Adrenal gland (tissue), 12 donors: ENCODE results near the gene LARP4B. TPM values are rescaled to one million over a fixed set of nuclear protein-coding genes. Genes with fewer than 3 reads are reported as not detected.

ENCODE experiments used
- DNase-seq, 7 donors: peaks; one replicate each; pipeline ENCODE4 v3.0.0-alpha.2; 2019 to 2020
- H3K27ac ChIP-seq, 5 donors: fragments of 200-600 bp; sonication (generic) in 4 of 5; 1 replicate in 3 of 5; 2 replicates in 2 of 5; pipeline versions ENCODE4 v1.5.1 to v1.8.0; 2016 to 2020; ENCODE audit warnings: mild to moderate bottlenecking in 1 of 5
- H3K27me3 ChIP-seq: fragments of 200-600 bp; 2 replicates; pipeline ENCODE4 v1.8.0; 2021
- H3K36me3 ChIP-seq, 2 donors: fragments of 200-600 bp; replicated peaks in 1 of 2; 1 replicate in 1 of 2; 2 replicates in 1 of 2; pipeline versions ENCODE4 v1.5.1 to v1.8.0; 2018 to 2022
- H3K4me1 ChIP-seq, 2 donors: fragments of 200-600 bp; replicated peaks in 1 of 2; 1 replicate in 1 of 2; 2 replicates in 1 of 2; pipeline versions ENCODE4 v1.5.1 to v1.8.0; 2018 to 2021
- H3K4me3 ChIP-seq, 4 donors: fragments of 200-600 bp; sonication (generic) in 3 of 4; one replicate each; pipeline ENCODE4 v1.5.1; 2016 to 2018
- H3K9me3 ChIP-seq, 3 donors: fragments of 200-600 bp; sonication (generic) in 1 of 3; replicated peaks in 1 of 3; 1 replicate in 2 of 3; 2 replicates in 1 of 3; pipeline versions ENCODE4 v1.5.1 to v1.8.0; 2016 to 2021
- POLR2A ChIP-seq, 2 donors: fragments of 450-650 bp; IDR thresholded peaks; one replicate each; pipeline ENCODE4 v1.6.1; 2017; ENCODE audit warnings: antibody characterized with exemption in 2 of 2, mild to moderate bottlenecking in 2 of 2, moderate library complexity in 1 of 2
- WGBS, 4 donors: extraction: QIAGEN DNeasy Blood & Tissue Kit in 2 of 4; methylation state at CpG; one replicate each; pipeline versions ENCODE4 v1.1.5 to v1.1.7; 2013 to 2017; 5-methylcytosine and 5-hydroxymethylcytosine counted together
- intact Hi-C, 2 donors: fragments of 100-400 bp; cut with DNase I; formaldehyde crosslinking; loops; one replicate each; pipeline versions ENCODE4 v1.14.1 to v1.15.0; 2022 to 2023
- polyA plus RNA-seq, 3 donors: library from polyadenylated mRNA; stranded (reverse); fragments of 200-250 nt in 2 of 3; fragments of 350-450 nt in 1 of 3; fragmentation: Illumina TruSeq in 1 of 3; extraction: RNeasy Lipid Tissue Mini Kit (QIAGEN cat#74804) in 1 of 3; gene quantifications; one replicate each; pipeline ENCODE4 v1.2.3, GENCODE V29; 2013 to 2014
- total RNA-seq, 9 donors: library from RNA; depleted of rRNA in 4 of 9; stranded (reverse); fragments of >200 nt in 4 of 9; fragments of 120-200 nt in 1 of 9; fragmentation: NEBNext Ultra II Directional in 1 of 9; extraction: Animal tissue kit (Norgen Biotek cat#: 25700) in 1 of 9; gene quantifications; one replicate each; pipeline versions ENCODE4 v1.1.0 to v1.2.4, GENCODE V29; 2013 to 2023
- TF ChIP-seq, protein P1 (sequence below), 6 experiments: fragments of 450-650 bp in 4 of 6; fragments of 200-600 bp in 2 of 6; sonication (generic) in 1 of 6; IDR thresholded peaks; 1 replicate in 5 of 6; 2 replicates in 1 of 6; pipeline versions ENCODE4 v1.5.1 to v1.8.0; 2016 to 2021; ENCODE audit warnings: antibody characterized with exemption in 6 of 6, mild to moderate bottlenecking in 2 of 6, moderate library complexity in 1 of 6
- donor health status: healthy with polysubstance abuse.
- donor health status: Bipolar disorder and iron deficiency.
- donor health status: DM: yes; HTN: yes; CAD: no.
- donor health status: DM: no; HTN: no; CAD: no.
- donor health status: DM: no; HTN: no; CAD: no.
- donor health status: DM: yes; HTN: yes; CAD: no.

LARP4B gene
- total and polyA plus RNA-seq, 12 donors, result 17.2 to 145 (median 66.8) TPM

DNA sequence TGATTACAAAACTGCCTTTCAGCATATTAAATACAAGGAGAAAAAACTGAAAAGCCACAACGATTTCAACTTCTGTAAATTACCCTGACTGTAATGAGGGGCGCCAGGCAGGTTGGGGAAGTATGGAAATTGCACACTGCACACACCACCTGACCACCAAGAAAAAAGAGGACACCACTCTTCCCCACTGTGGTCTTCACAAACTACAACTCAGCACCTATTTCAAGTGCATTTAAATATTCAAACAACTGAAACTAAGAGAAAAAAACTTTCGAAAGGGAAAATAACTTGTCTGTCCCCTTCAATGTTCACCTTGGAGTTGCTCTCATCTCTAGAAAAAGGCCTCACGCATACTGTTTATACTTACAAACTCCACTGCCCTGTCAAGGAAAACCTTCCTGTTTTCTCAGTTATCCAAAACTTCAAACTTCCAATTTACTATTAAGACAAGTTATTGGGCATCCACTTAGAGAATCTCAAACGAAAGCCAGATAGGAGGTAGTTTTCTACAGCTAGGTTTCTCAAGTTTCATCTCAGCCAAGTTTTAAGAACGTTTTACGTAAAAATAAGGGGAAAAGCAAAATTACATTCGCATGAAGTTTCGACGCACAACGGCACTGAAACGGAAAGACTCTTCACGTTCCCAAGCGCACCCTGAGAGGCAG lies 1.4 kb downstream of the LARP4B start:
- DNase-seq, result peak in 3 of 7 donors; percentile 11 to 54 (median 26)
- H3K4me1 ChIP-seq, result peaks cover 21 to 41% of the 10 kb centered on the region in 2 donors
- intact Hi-C loops, result loop anchor here in 1 of 2 donors (10.0 kb wide), 1 partner anchor 55 kb away; the partner anchor contains the start of gene GTPBP4
- H3K27me3 ChIP-seq, result no peaks in the 10 kb centered on the region
- TF ChIP-seq, protein P1, sequence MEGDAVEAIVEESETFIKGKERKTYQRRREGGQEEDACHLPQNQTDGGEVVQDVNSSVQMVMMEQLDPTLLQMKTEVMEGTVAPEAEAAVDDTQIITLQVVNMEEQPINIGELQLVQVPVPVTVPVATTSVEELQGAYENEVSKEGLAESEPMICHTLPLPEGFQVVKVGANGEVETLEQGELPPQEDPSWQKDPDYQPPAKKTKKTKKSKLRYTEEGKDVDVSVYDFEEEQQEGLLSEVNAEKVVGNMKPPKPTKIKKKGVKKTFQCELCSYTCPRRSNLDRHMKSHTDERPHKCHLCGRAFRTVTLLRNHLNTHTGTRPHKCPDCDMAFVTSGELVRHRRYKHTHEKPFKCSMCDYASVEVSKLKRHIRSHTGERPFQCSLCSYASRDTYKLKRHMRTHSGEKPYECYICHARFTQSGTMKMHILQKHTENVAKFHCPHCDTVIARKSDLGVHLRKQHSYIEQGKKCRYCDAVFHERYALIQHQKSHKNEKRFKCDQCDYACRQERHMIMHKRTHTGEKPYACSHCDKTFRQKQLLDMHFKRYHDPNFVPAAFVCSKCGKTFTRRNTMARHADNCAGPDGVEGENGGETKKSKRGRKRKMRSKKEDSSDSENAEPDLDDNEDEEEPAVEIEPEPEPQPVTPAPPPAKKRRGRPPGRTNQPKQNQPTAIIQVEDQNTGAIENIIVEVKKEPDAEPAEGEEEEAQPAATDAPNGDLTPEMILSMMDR (IDR thresholded peaks at IDR 0.05), result no peak
- TF ChIP-seq POLR2A (IDR thresholded peaks at IDR 0.05), result peak in 1 of 2 donors; percentile 52
- peaks cover 0 to 11% of the 10 kb centered on the region in 2 donors for H3K36me3 ChIP-seq
- H3K27ac ChIP-seq, result peak overlapping the region; percentile 73 to 100 (median 92)
- H3K4me3 ChIP-seq, result peak overlapping the region in 3 of 4 donors; percentile 8 to 95 (median 63)
- no peaks in the 10 kb centered on the region for H3K9me3 ChIP-seq
- WGBS, 4 donors, result 3 to 4% (median 3%) methylated on average over 14 of the region's 14 CpGs

DNA sequence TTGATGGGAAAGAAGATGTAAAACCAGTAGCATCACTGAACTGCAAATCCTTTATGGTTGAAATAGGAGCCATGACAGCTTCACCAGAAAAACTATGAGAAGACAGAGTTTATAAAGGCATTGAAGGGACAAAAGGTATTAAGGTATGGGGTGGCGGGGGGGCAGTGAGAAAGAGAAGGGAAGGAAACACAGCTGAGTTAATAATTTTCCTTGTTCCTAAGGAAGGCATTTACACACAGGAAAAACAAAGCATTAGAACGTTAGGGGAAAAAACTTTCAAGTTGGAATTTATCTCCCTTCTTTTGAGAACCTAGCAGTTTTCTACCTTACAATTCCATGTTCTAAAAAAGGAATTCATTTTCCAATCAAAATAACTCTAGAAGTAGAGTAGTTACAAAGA lies 4.4 kb downstream of the LARP4B start:
- no peak for DNase-seq
- Histone ChIP-seq H3K4me3 (no peak overlapping the region), H3K27me3 (no peaks in the 10 kb centered on the region), H3K27ac (no peak overlapping the region), H3K4me1 (peaks cover 18 to 54% of the 10 kb centered on the region in 2 donors), H3K36me3 (peaks cover 0 to 11% of the 10 kb centered on the region in 2 donors), H3K9me3 (no peaks in the 10 kb centered on the region)
- TF ChIP-seq, protein P1 (IDR thresholded peaks at IDR 0.05), result no peak
- no peak for TF ChIP-seq POLR2A (IDR thresholded peaks at IDR 0.05)
- intact Hi-C loops, result no loop called here
- WGBS, 4 donors, result 53 to 57% (median 55%) methylated on average over 2 of the region's 2 CpGs

DNA sequence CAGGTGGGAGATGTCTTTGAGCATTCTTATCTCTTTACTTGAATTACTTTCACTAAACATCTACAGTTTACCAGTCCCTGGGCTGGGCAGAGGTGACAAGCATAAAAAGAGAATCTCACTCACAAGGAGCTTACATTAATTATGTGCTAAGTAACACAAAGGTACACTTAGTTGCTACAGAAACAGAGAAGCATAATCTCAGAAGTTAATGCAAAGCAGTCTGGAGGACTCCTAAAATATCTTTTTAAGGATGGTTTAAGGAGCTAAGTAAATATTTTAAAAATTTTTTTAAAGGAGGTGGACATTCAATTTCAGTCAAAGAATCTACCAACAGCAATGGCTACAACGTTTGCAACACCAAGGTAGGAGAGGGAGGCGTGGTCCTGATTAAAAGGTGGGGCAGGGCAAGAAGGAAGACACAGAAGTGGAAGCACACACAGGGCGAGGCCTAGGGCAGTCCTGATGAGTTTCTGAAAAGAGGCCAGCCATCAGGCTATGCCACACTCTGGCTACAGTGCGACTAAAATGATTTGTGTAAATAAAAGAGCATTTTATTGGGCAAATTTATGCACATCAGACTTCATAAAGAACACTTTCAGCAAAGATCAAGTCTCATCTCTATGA lies 5.3 kb downstream of the LARP4B start:
- TF ChIP-seq POLR2A (IDR thresholded peaks at IDR 0.05), result no peak
- TF ChIP-seq, protein P1 (IDR thresholded peaks at IDR 0.05), result no peak
- H3K27ac ChIP-seq, result no peak overlapping the region

DNA sequence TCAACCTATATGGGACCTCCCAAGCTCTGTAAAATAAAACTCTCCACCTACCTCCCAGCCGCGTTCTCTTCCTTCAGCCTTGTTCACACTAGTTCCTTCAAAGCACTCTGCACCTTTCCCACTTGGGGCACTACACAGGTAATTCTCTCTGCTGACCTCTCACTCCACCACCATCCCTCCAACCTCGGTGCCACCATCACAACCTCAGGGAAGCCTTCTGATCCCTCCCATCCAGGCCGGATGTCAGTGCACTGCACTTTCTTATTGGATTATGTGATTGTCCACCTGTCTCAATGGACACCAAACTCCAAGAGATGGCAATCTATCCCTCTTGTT lies 7.0 kb downstream of the LARP4B start:
- H3K4me3 ChIP-seq, result no peak overlapping the region

More for the DNA sequence above, 5.3 kb downstream of the LARP4B start:
- Histone ChIP-seq H3K27me3 (no peaks in the 10 kb centered on the region), H3K9me3 (no peaks in the 10 kb centered on the region), H3K36me3 (peaks cover 0 to 11% of the 10 kb centered on the region in 2 donors), H3K4me3 (no peak overlapping the region), H3K4me1 (peaks cover 27 to 63% of the 10 kb centered on the region in 2 donors)
- DNase-seq, result no peak
- 69 to 73% (median 71%) methylated on average over 4 of the region's 4 CpGs for WGBS, 4 donors
- intact Hi-C loops, result no loop called here

More for the DNA sequence above, 7.0 kb downstream of the LARP4B start:
- Histone ChIP-seq H3K27me3 (no peaks in the 10 kb centered on the region), H3K27ac (no peak overlapping the region), H3K36me3 (peaks cover 0 to 11% of the 10 kb centered on the region in 2 donors), H3K9me3 (no peaks in the 10 kb centered on the region), H3K4me1 (peaks cover 28 to 68% of the 10 kb centered on the region in 2 donors)
- DNase-seq, result peak in 2 of 7 donors; percentile 17 to 33
- WGBS, 4 donors, result 83 to 91% (median 90%) methylated on average over 4 of the region's 4 CpGs
- intact Hi-C loops, result no loop called here
- TF ChIP-seq POLR2A (IDR thresholded peaks at IDR 0.05), result no peak
- TF ChIP-seq, protein P1 (IDR thresholded peaks at IDR 0.05), result no peak
